ENCODE results near the gene ZBTB42.

Gene ZBTB42

DNA sequence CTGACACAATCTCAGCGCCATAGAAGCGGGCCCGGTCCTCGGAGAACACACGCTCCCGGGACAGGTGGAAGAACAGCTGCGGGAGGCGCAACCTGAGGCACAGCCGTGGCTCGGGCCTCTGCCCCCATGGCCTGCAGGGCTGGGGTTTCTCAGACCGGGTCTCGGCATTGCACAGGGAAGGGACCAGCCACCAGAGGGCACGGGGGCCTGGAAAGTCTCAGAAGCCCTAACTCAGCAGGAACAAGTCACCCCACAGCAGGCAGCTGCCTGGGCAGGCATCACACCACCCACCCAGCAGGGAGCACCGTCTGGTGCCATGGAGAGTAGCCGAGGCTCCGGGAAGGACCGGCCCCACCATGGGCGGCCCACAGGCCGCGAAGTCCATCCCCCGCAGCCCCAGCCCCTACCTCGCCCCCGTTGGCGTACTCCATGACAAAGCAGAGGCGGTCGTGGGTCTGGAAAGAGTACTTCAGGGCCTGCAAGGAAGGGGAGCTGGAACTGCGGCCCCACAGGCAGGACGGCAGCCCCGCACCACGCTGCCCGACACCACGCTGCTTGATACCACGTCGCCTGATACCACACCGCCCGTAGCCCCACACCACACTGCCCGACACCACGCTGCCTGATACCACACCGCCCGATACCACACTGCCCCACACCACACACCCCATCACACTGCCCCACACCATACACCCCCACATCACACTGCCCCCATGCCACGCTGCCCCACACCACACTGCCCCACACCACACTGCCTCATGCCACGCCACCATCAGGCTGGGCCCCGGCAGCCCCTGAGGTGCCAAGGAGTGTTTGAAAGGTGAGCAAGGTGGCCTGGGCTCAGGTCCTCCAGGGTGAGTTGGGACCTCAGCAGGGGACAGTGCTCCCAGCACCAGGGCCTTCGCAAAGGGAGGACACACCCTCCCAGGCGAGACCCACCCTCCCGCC is 27.1 kb upstream of the ZBTB42 start (continued):
- TF ChIP-seq ZBTB8A (tag by site-specific recombination; IDR thresholded peaks at IDR 0.05) (0 out of 2 replicates have a peak, but pooled peaks have one; percentile 16), ZNF324 (tag by site-specific recombination; IDR thresholded peaks at IDR 0.05) (no peak)
- TF ChIP-seq, protein P1, sequence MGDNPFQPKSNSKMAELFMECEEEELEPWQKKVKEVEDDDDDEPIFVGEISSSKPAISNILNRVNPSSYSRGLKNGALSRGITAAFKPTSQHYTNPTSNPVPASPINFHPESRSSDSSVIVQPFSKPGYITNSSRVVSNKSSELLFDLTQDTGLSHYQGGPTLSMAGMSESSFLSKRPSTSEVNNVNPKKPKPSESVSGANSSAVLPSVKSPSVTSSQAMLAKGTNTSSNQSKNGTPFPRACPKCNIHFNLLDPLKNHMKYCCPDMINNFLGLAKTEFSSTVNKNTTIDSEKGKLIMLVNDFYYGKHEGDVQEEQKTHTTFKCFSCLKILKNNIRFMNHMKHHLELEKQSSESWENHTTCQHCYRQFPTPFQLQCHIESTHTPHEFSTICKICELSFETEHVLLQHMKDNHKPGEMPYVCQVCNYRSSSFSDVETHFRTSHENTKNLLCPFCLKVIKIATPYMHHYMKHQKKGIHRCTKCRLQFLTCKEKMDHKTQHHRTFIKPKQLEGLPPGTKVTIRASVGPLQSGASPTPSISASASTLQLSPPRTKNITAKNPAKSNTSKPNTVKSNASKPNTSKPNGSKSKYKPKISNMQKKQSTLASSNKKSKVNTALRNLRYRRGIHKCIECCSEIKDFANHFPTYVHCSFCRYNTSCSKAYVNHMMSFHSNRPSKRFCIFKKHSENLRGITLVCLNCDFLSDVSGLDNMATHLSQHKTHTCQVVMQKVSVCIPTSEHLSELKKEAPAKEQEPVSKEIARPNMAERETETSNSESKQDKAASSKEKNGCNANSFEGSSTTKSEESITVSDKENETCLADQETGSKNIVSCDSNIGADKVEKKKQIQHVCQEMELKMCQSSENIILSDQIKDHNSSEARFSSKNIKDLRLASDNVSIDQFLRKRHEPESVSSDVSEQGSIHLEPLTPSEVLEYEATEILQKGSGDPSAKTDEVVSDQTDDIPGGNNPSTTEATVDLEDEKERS (tag by site-specific recombination; IDR thresholded peaks at IDR 0.05), result no peak

GRCh38 chr14:104774453-104775072 is 26.3 kb upstream of the ZBTB42 start:
- TF ChIP-seq KLF16 (tag by site-specific recombination; IDR thresholded peaks at IDR 0.05) (no peak), ZNF596 (tag by site-specific recombination; IDR thresholded peaks at IDR 0.05) (no peak), ZNF223 (tag by site-specific recombination; IDR thresholded peaks at IDR 0.05) (no peak), OSR2 (tag by site-specific recombination; IDR thresholded peaks at IDR 0.05) (no peak), ZIC2 (tag by site-specific recombination; IDR thresholded peaks at IDR 0.05) (no peak), SCRT1 (tag by site-specific recombination; IDR thresholded peaks at IDR 0.05; ENCODE audit: borderline replicate concordance) (no peak), ZNF830 (tag by site-specific recombination; IDR thresholded peaks at IDR 0.05; ENCODE audit: low read depth) (no peak), SALL2 (tag by site-specific recombination; IDR thresholded peaks at IDR 0.05; ENCODE audit: borderline replicate concordance) (no peak), IKZF3 (tag by site-specific recombination; IDR thresholded peaks at IDR 0.05) (no peak), ZNF585B (tag by site-specific recombination; IDR thresholded peaks at IDR 0.05) (no peak), ZNF837 (tag by site-specific recombination; IDR thresholded peaks at IDR 0.05) (no peak), SCRT2 (tag by site-specific recombination; IDR thresholded peaks at IDR 0.05) (no peak), OVOL3 (tag by site-specific recombination; IDR thresholded peaks at IDR 0.05) (no peak), ZNF16 (tag by site-specific recombination; IDR thresholded peaks at IDR 0.05; ENCODE audit: low read depth) (no peak), KLF9 (tag by site-specific recombination; IDR thresholded peaks at IDR 0.05; ENCODE audit: low read depth) (no peak), ZNF677 (tag by site-specific recombination; IDR thresholded peaks at IDR 0.05) (no peak)
- TF ChIP-seq, protein P2, sequence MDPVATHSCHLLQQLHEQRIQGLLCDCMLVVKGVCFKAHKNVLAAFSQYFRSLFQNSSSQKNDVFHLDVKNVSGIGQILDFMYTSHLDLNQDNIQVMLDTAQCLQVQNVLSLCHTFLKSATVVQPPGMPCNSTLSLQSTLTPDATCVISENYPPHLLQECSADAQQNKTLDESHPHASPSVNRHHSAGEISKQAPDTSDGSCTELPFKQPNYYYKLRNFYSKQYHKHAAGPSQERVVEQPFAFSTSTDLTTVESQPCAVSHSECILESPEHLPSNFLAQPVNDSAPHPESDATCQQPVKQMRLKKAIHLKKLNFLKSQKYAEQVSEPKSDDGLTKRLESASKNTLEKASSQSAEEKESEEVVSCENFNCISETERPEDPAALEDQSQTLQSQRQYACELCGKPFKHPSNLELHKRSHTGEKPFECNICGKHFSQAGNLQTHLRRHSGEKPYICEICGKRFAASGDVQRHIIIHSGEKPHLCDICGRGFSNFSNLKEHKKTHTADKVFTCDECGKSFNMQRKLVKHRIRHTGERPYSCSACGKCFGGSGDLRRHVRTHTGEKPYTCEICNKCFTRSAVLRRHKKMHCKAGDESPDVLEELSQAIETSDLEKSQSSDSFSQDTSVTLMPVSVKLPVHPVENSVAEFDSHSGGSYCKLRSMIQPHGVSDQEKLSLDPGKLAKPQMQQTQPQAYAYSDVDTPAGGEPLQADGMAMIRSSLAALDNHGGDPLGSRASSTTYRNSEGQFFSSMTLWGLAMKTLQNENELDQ (tag by site-specific recombination; IDR thresholded peaks at IDR 0.05; ENCODE audit: low read depth), result no peak
- TF ChIP-seq, protein P3, sequence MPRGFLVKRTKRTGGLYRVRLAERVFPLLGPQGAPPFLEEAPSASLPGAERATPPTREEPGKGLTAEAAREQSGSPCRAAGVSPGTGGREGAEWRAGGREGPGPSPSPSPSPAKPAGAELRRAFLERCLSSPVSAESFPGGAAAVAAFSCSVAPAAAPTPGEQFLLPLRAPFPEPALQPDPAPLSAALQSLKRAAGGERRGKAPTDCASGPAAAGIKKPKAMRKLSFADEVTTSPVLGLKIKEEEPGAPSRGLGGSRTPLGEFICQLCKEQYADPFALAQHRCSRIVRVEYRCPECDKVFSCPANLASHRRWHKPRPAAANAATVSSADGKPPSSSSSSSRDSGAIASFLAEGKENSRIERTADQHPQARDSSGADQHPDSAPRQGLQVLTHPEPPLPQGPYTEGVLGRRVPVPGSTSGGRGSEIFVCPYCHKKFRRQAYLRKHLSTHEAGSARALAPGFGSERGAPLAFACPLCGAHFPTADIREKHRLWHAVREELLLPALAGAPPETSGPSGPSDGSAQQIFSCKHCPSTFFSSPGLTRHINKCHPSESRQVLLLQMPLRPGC (tag by site-specific recombination; IDR thresholded peaks at IDR 0.05), result no peak
- ChIA-PET CTCF (interaction anchor here (1.1 kb wide), 1 partner anchor 52 kb away, joined by 4 read pairs; no protein-coding TSS in a partner anchor), POLR2A (no interaction called here)
- Histone ChIP-seq H3K4me1 (ENCODE audit: control insufficient read depth, insufficient read depth, low read length) (no peaks in the 10 kb centered on the region), H3K27ac (ENCODE audit: extremely low read depth, low read depth, low read length) (no peak overlapping the region), H3K4me3 (ENCODE audit: low read depth, low read length) (no peak overlapping the region), H3K9me3 (ENCODE audit: control insufficient read depth, insufficient read depth, low read depth, low read length) (no peaks in the 10 kb centered on the region), H3K36me3 (ENCODE audit: control insufficient read depth in 2 of 2, insufficient read depth in 1 of 2, low read length in 2 of 2) (peaks cover 0 to 98% of the 10 kb centered on the region in 2 experiments; a peak in 2 of 3 replicates)

All from HEK293 (cell line).